CD4-positive, CD25-positive, alpha-beta regulatory T cell (primary cell): ENCODE measurements around the gene CLEC4G. TPM values are rescaled to one million over a fixed set of nuclear protein-coding genes. Genes with fewer than 3 reads are reported as not detected.

Source experiments
- ATAC-seq, 2 donors: fragments of 150-1000 bp; cut with Tn5 transposase; one replicate each; pipeline ENCODE4 v1.10.0; 2021; ENCODE audit warnings: low read depth in 2 of 2, moderate number of reproducible peaks in 2 of 2, moderate library complexity in 1 of 2
- DNase-seq, 3 donors: peaks; one replicate each; pipeline versions ENCODE4 v3.0.0 to v3.0.0-alpha.2; 2012 to 2022; ENCODE audit warnings: mixed read lengths in 1 of 3
- H3K27ac ChIP-seq: one replicate; pipeline ENCODE4 v1.7.0; 2013; ENCODE audit warnings: mild to moderate bottlenecking, low read length; ENCODE audit not compliant: insufficient read depth, poor library complexity, severe bottlenecking
- H3K27me3 ChIP-seq: one replicate; pipeline ENCODE4 v1.7.0; 2013; ENCODE audit warnings: low read length; ENCODE audit not compliant: control insufficient read depth, insufficient read depth
- H3K36me3 ChIP-seq: one replicate; pipeline ENCODE4 v1.7.0; 2013; ENCODE audit warnings: mild to moderate bottlenecking, low read length, moderate library complexity; ENCODE audit not compliant: control insufficient read depth, insufficient read depth
- H3K4me1 ChIP-seq: 2 replicates; pipeline ENCODE4 v1.7.0; 2013; ENCODE audit warnings: mild to moderate bottlenecking, low read length; ENCODE audit not compliant: insufficient read depth, control insufficient read depth, poor library complexity, severe bottlenecking
- H3K4me3 ChIP-seq: one replicate; pipeline ENCODE4 v1.7.0; 2013; ENCODE audit warnings: low read depth, mild to moderate bottlenecking, low read length, moderate library complexity
- H3K9me3 ChIP-seq, 2 experiments: 1 replicate in 1 of 2; 2 replicates in 1 of 2; pipeline ENCODE4 v1.7.0; 2013; ENCODE audit warnings: low read length in 2 of 2, mild to moderate bottlenecking in 1 of 2, moderate library complexity in 1 of 2; ENCODE audit not compliant: control insufficient read depth in 2 of 2
- H3K27ac Mint-ChIP-seq, 3 donors: one replicate each; pipeline ENCODE4 v1.8.0; 2020 to 2022; ENCODE audit warnings: mild to moderate bottlenecking in 3 of 3, mixed read lengths in 3 of 3, moderate library complexity in 2 of 3
- H3K27me3 Mint-ChIP-seq: one replicate; pipeline ENCODE4 v1.8.0; 2022; ENCODE audit warnings: mild to moderate bottlenecking, mixed read lengths
- H3K36me3 Mint-ChIP-seq: one replicate; pipeline ENCODE4 v1.8.0; 2020; ENCODE audit warnings: mixed read lengths
- H3K4me1 Mint-ChIP-seq, 4 donors: one replicate each; pipeline ENCODE4 v1.8.0; 2020 to 2022; ENCODE audit warnings: mixed read lengths in 4 of 4, mild to moderate bottlenecking in 1 of 4
- H3K4me3 Mint-ChIP-seq, 4 donors: one replicate each; pipeline ENCODE4 v1.8.0; 2020 to 2022; ENCODE audit warnings: mild to moderate bottlenecking in 4 of 4, mixed read lengths in 4 of 4, moderate library complexity in 3 of 4
- H3K9me3 Mint-ChIP-seq, 7 donors: one replicate each; pipeline ENCODE4 v1.8.0; 2020 to 2022; ENCODE audit warnings: mixed read lengths in 7 of 7, mild to moderate bottlenecking in 3 of 7, moderate library complexity in 2 of 7
- polyA plus RNA-seq, 4 donors: library from polyadenylated mRNA; unstranded; fragments of 300-500 nt; fragmentation: Illumina TruSeq; gene quantifications; one replicate each; pipeline ENCODE4 v1.2.3, GENCODE V29; 2021
- total RNA-seq: library from RNA; stranded (reverse); gene quantifications from one replicate; pipeline ENCODE4 v1.2.3, GENCODE V29; 2022

CLEC4G gene
- total and polyA plus RNA-seq, 5 donors from 2014 or later: not detected

- Histone ChIP-seq H3K27ac (peak overlapping the region; percentile 88), H3K4me1 (peaks cover 38% of the 10 kb centered on the region), H3K9me3 (no peaks in the 10 kb centered on the region), H3K27me3 (no peaks in the 10 kb centered on the region), H3K4me3 (peak overlapping the region; percentile 26), H3K36me3 (no peaks in the 10 kb centered on the region)
- ATAC-seq (no peak), DNase-seq (no peak)
- Mint-ChIP-seq H3K36me3 (no peaks in the 10 kb centered on the region), H3K27ac (peak overlapping the region; percentile 98 to 99 (median 99)), H3K4me1 (peaks cover 13 to 65% (median 27%) of the 10 kb centered on the region in 4 donors), H3K4me3 (peak overlapping the region; percentile 79 to 91 (median 86)), H3K9me3 (no peaks in the 10 kb centered on the region), H3K27me3 (no peaks in the 10 kb centered on the region)
Measured at GRCh38 chr19:7706188-7706954, 25.5 kb downstream of the CLEC4G start.

GRCh38 chr19:7705387-7706187 lies 26.3 kb downstream of the CLEC4G start:
- H3K27me3 ChIP-seq: no peaks in the 10 kb centered on the region
- Mint-ChIP-seq H3K27ac (peak overlapping the region; percentile 98 to 99 (median 99)), H3K4me1 (peaks cover 13 to 63% (median 27%) of the 10 kb centered on the region in 4 donors), H3K36me3 (no peaks in the 10 kb centered on the region), H3K9me3 (no peaks in the 10 kb centered on the region), H3K4me3 (peak overlapping the region; percentile 79 to 91 (median 86)), H3K27me3 (no peaks in the 10 kb centered on the region)
- peak; percentile 94 for ATAC-seq
- peak overlapping the region; percentile 59 for H3K4me3 ChIP-seq
- H3K27ac ChIP-seq: peak overlapping the region; percentile 88
- peaks cover 38% of the 10 kb centered on the region for H3K4me1 ChIP-seq
- H3K36me3 ChIP-seq: no peaks in the 10 kb centered on the region
- H3K9me3 ChIP-seq: no peaks in the 10 kb centered on the region
- peak; percentile 47 to 93 (median 80) for DNase-seq

GRCh38 chr19:7704280-7705060 lies 27.4 kb downstream of the CLEC4G start:
- Histone ChIP-seq H3K27ac (no peak overlapping the region), H3K27me3 (no peaks in the 10 kb centered on the region), H3K9me3 (no peaks in the 10 kb centered on the region), H3K4me3 (no peak overlapping the region), H3K4me1 (peaks cover 38% of the 10 kb centered on the region), H3K36me3 (no peaks in the 10 kb centered on the region)
- no peaks in the 10 kb centered on the region for H3K9me3 Mint-ChIP-seq
- H3K36me3 Mint-ChIP-seq: no peaks in the 10 kb centered on the region
- DNase-seq (no peak), ATAC-seq (no peak)
- peaks cover 13 to 66% (median 29%) of the 10 kb centered on the region in 4 donors for H3K4me1 Mint-ChIP-seq
- no peak overlapping the region for H3K4me3 Mint-ChIP-seq
- H3K27ac Mint-ChIP-seq: peak overlapping the region; percentile 83 to 99 (median 89)
- peaks cover under 1% of the 10 kb centered on the region for H3K27me3 Mint-ChIP-seq

GRCh38 chr19:7703332-7703731 lies 28.6 kb downstream of the CLEC4G start:
- Histone ChIP-seq H3K4me1 (peaks cover 38% of the 10 kb centered on the region), H3K27ac (no peak overlapping the region), H3K27me3 (no peaks in the 10 kb centered on the region), H3K9me3 (no peaks in the 10 kb centered on the region), H3K36me3 (no peaks in the 10 kb centered on the region), H3K4me3 (no peak overlapping the region)
- DNase-seq (no peak), ATAC-seq (no peak)
- Mint-ChIP-seq H3K27ac (peak overlapping the region; percentile 76 to 87 (median 83)), H3K4me1 (peaks cover 13 to 65% (median 31%) of the 10 kb centered on the region in 4 donors), H3K4me3 (no peak overlapping the region), H3K27me3 (peaks cover 6% of the 10 kb centered on the region), H3K9me3 (no peaks in the 10 kb centered on the region), H3K36me3 (no peaks in the 10 kb centered on the region)

GRCh38 chr19:7701654-7702457 lies 30.1 kb downstream of the CLEC4G start, which contains the start of gene FCER2:
Gene FCER2 (minus strand): TSS chr19:7702131. CDS start chr19:7699760, 2,371 bp downstream.
- ATAC-seq: no peak
- Histone ChIP-seq H3K4me1 (peaks cover 28% of the 10 kb centered on the region), H3K4me3 (no peak within 1 kb of the TSS), H3K27me3 (no peaks in the 10 kb centered on the region), H3K9me3 (no peaks in the 10 kb centered on the region), H3K27ac (no peak within 1 kb of the TSS), H3K36me3 (no peaks in the 10 kb centered on the region)
- DNase-seq: no peak
- Mint-ChIP-seq H3K4me3 (peak within 1 kb of the TSS in 2 of 4 donors; percentile 38 to 53), H3K36me3 (no peaks in the 10 kb centered on the region), H3K27ac (peak within 1 kb of the TSS; percentile 57 to 92 (median 76)), H3K27me3 (peaks cover 11% of the 10 kb centered on the region), H3K9me3 (no peaks in the 10 kb centered on the region), H3K4me1 (peaks cover 12 to 54% (median 28%) of the 10 kb centered on the region in 4 donors)

- no peak overlapping the region for H3K27ac ChIP-seq
Measured at GRCh38 chr19:7701049-7701653, 30.8 kb downstream of the CLEC4G start.

More at GRCh38 chr19:7701049-7701653, 30.8 kb downstream of the CLEC4G start:
- Histone ChIP-seq H3K9me3 (no peaks in the 10 kb centered on the region), H3K4me1 (peaks cover 21% of the 10 kb centered on the region), H3K36me3 (no peaks in the 10 kb centered on the region), H3K4me3 (no peak overlapping the region), H3K27me3 (no peaks in the 10 kb centered on the region)
- H3K36me3 Mint-ChIP-seq: no peaks in the 10 kb centered on the region
- H3K27me3 Mint-ChIP-seq: peaks cover 11% of the 10 kb centered on the region
- DNase-seq: no peak
- ATAC-seq: no peak
- H3K27ac Mint-ChIP-seq: peak overlapping the region in 2 of 3 donors; percentile 57 to 92
- no peaks in the 10 kb centered on the region for H3K9me3 Mint-ChIP-seq
- H3K4me1 Mint-ChIP-seq: peaks cover 5 to 47% (median 21%) of the 10 kb centered on the region in 4 donors
- H3K4me3 Mint-ChIP-seq: no peak overlapping the region
